LoVo (cell line): ENCODE data around the gene COMMD1.

ENCODE experiments used
- DNase-seq: peaks from one replicate; pipeline ENCODE4 v3.0.0-alpha.2; 2016; ENCODE audit warnings: low spot score

The COMMD1 gene

DNA sequence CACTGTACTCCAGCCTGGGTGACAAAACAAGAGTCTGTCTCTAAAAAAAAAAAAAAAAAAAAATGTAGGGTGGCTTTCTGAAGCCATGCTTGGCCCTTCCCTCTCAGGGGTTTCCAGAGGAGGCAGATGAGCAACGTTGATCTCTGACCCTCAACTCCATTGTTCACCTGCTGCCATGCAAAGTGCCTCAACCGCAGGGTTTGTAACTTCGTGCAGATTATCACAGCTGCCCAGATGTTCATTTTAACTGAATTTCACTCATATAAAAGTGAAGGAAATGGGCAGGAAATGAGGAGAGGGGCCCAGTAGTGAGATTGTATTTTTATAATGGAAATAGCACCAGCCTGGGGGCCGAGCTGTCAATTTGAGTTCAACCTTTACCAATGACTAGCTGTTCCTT, 275.5 kb downstream of the COMMD1 start:
- no peak for DNase-seq

DNA sequence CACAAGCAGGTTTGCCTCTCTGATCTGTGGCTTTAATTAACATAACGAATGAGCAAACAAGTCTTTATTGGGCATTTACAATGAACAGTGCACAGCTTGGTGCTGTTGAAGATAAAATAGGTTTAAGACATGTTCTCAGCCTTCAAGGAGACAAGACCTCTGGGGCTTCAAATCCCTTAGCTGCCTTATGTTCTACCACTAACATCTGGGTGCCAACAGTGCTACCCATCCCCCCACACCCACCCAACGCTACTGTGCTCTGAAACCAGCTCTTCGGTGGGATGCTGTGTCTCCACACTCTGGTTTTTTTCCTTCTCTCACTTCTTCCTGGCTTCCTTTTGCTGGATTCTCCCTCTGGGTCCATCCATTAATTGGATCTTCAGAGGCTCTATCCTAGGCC, 276.4 kb downstream of the COMMD1 start:
- no peak for DNase-seq

DNA sequence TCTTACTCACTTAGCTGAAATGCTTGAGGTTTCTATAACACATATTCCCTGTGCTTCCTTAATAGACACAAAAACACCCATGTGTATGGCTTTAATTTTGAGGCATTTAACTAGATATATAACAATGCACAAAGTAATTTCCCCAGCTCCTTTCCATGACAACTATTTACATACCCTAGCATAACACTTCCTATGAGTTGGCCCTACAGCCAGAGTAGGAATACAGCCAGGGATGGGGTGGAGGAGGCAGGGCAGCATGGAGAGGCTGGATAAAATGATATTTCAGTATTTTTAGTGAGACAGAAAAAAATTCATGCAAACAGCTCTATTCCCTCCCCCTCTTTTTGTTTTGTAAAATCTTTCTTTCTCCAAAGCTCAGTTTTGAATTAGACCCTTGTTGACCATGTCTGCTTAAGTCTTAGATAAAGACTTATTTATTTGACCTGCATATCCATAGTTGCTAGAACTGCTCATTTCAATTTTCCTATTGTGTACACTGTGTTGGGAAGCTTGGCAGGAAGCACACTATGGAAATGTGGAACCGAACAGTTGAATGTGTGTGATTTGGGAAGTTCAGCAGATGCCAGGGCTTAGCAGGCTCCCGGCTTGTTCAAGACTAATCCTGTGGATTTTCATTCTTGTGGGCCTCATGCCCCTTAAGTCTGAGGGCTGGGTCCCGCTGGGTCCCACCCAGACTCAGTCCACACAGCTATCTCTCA, 279.2 kb downstream of the COMMD1 start:
- DNase-seq, result no peak
